ENCODE data around the gene BAIAP3.

Gene BAIAP3

DNA sequence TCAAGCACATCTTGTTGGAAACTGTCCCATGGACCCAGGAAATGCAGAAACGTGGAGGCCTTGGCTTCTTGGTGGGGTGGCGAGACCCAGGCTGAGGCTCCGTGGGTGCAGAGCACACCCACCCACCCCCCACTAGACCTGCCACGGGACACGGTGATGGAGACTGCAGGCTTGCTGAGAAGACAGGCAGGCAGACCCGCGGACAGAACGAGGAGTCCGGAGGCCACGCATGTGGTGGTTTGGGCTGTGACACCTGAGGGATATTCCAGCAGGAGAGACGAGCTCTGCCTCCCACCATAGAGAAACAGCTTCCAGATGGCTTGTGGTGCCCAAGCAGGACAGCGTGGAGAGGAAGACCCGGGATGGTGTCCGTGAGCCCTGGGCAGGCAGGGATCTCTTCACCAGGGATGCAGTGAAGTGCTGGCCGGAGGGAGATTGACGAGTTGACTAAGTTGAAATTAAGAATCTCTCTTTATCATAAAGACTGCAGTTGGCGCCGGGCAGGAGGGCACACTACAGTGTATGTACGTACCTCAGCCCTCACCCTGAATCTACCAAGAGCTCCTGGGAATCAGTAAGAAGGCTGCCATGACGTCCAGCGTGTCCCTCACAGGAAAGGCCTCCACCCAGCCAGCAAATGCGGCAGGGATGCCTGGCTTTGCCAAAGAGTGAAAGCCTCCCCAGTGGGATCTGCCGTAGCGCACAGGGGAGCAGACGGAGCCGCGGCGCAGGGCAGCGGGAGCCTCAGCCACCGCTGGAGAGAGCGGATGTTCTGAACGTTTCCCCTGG is 15.8 kb upstream of the BAIAP3 start:
- Mint-ChIP-seq H3K4me3 (no peak overlapping the region), H3K27ac (no peak overlapping the region), H3K36me3 (ENCODE audit: low read depth) (peaks cover 100% of the 10 kb centered on the region), H3K27me3 (no peaks in the 10 kb centered on the region), H3K4me1 (ENCODE audit: low read depth) (peaks cover 6% of the 10 kb centered on the region), H3K9me3 (no peaks in the 10 kb centered on the region)
- intact Hi-C loops (cut with micrococcal nuclease), result loop anchor here (10.0 kb wide), 1 partner anchor 87 kb away; no protein-coding TSS in a partner anchor

DNA sequence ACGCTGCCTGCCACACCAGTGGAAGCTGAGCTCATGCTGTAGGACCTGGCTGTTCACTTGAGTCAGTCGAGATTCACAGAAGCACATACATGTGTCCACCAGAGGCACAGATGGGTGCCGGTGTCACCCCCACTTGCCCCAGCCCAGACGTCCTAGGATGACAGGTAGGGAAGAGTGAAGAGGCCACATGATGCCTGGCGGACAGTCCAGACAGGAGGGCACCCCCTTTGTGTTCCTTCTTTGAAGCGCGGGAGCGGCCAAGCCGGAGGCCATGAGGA is 15.2 kb upstream of the BAIAP3 start:
- Mint-ChIP-seq H3K4me1 (ENCODE audit: low read depth) (peaks cover under 1% of the 10 kb centered on the region), H3K9me3 (no peaks in the 10 kb centered on the region), H3K36me3 (ENCODE audit: low read depth) (peaks cover 100% of the 10 kb centered on the region), H3K27me3 (no peaks in the 10 kb centered on the region), H3K27ac (no peak overlapping the region), H3K4me3 (no peak overlapping the region)
- intact Hi-C loops (cut with micrococcal nuclease), result loop anchor here (10.0 kb wide), 1 partner anchor 87 kb away; no protein-coding TSS in a partner anchor

DNA sequence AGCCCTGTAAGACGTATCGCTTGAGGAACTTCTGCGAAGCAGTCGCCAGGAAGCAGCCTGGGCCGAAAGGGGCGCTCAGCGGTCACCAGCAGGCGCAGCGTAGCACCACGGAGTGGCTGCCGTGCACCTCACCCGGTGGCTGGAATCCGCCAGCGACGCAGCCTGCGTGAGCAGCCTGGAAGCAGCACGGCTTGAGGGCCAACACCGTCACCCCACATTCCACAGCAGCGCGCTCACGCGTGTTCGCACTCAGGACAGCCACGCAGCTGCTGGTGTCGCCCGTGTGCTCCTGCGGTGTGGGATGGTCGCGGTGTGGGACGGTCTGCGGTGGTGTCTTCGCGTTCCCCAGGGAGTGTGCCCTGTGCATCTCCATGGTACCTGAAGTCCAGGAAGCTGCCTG is 14.4 kb upstream of the BAIAP3 start:
- intact Hi-C loops (cut with micrococcal nuclease), result loop anchor here (10.0 kb wide), 1 partner anchor 86 kb away; no protein-coding TSS in a partner anchor
- peaks cover 100% of the 10 kb centered on the region for H3K36me3 Mint-ChIP-seq (ENCODE audit: low read depth)
- no peaks in the 10 kb centered on the region for H3K4me1 Mint-ChIP-seq (ENCODE audit: low read depth)
- no peak overlapping the region for H3K4me3 Mint-ChIP-seq
- no peaks in the 10 kb centered on the region for H3K9me3 Mint-ChIP-seq
- no peak overlapping the region for H3K27ac Mint-ChIP-seq
- no peaks in the 10 kb centered on the region for H3K27me3 Mint-ChIP-seq

DNA sequence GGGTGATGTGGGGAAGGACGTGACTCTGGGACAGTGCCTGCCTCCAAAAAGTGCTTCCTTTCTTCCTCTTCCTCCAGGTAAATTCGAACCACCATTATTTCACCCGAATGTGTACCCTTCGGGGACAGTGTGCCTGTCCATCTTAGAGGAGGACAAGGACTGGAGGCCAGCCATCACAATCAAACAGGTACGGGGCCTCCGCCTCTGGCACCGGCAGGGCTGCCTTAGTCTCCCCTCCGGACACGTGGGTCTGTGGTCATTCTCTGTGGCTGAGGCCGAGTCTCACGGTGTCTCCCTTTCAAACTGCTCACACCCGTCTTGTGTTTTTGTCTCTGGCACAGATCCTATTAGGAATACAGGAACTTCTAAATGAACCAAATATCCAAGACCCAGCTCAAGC is 13.3 kb upstream of the BAIAP3 start:
- Mint-ChIP-seq H3K4me1 (ENCODE audit: low read depth) (no peaks in the 10 kb centered on the region), H3K9me3 (no peaks in the 10 kb centered on the region), H3K4me3 (no peak overlapping the region), H3K36me3 (ENCODE audit: low read depth) (peaks cover 100% of the 10 kb centered on the region), H3K27me3 (no peaks in the 10 kb centered on the region), H3K27ac (no peak overlapping the region)
- intact Hi-C loops (cut with micrococcal nuclease), result no loop called here

DNA sequence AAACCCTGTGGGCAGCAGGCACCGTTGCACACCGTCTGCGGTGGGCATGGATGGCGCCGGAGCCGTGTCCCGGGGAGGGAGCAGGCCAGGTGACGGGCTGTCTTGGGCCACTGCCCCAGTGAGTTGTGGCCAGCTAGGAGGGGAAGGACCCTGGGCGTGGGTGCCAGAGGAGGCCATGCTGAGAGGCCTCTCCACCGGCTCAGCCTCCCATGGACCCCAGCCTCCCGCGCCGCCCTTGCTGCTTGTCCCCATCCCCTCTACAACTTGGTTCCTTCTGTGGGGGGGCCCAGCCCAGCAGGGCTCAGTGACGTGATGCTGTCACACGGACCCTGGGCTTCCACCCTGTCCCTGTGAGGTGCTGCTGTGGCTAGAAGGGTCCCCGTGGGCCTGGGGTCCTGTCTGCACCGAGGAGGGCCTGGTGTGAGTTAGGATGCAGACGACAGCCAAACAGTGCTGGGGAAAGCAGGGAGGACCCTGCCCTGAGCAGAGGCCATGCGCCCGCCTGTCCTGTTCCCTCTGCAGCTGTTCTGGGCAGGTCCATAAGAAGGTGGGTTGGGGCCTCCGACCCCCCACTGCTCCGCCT is 12.7 kb upstream of the BAIAP3 start:
- intact Hi-C loops (cut with micrococcal nuclease), result no loop called here
- H3K4me3 Mint-ChIP-seq, result no peak overlapping the region
- H3K9me3 Mint-ChIP-seq, result no peaks in the 10 kb centered on the region
- no peaks in the 10 kb centered on the region for H3K27me3 Mint-ChIP-seq
- H3K4me1 Mint-ChIP-seq (ENCODE audit: low read depth), result no peaks in the 10 kb centered on the region
- no peak overlapping the region for H3K27ac Mint-ChIP-seq
- H3K36me3 Mint-ChIP-seq (ENCODE audit: low read depth), result peaks cover 100% of the 10 kb centered on the region

DNA sequence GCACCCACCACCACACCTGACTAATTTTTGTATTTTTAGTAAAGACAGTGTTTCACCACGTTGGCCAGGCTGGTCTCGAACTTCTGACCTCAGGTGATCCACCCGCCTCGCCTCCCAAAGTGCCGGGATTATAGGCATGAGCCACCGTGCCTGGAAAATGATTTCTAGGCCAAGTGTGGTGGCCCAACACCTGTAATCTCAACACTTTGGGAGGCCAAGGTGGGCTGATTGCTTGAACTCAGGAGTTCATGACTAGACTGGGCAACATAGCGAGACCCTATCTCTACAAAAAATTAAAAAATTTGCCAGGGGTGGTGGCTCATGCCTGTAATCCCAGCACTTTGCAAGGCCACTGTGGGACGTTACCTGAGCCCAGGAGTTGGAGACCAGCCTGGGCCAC is 11.0 kb upstream of the BAIAP3 start:
- Mint-ChIP-seq H3K4me3 (no peak overlapping the region), H3K27ac (no peak overlapping the region), H3K36me3 (ENCODE audit: low read depth) (peaks cover 84% of the 10 kb centered on the region), H3K4me1 (ENCODE audit: low read depth) (no peaks in the 10 kb centered on the region), H3K9me3 (no peaks in the 10 kb centered on the region), H3K27me3 (no peaks in the 10 kb centered on the region)
- intact Hi-C loops (cut with micrococcal nuclease), result no loop called here

DNA sequence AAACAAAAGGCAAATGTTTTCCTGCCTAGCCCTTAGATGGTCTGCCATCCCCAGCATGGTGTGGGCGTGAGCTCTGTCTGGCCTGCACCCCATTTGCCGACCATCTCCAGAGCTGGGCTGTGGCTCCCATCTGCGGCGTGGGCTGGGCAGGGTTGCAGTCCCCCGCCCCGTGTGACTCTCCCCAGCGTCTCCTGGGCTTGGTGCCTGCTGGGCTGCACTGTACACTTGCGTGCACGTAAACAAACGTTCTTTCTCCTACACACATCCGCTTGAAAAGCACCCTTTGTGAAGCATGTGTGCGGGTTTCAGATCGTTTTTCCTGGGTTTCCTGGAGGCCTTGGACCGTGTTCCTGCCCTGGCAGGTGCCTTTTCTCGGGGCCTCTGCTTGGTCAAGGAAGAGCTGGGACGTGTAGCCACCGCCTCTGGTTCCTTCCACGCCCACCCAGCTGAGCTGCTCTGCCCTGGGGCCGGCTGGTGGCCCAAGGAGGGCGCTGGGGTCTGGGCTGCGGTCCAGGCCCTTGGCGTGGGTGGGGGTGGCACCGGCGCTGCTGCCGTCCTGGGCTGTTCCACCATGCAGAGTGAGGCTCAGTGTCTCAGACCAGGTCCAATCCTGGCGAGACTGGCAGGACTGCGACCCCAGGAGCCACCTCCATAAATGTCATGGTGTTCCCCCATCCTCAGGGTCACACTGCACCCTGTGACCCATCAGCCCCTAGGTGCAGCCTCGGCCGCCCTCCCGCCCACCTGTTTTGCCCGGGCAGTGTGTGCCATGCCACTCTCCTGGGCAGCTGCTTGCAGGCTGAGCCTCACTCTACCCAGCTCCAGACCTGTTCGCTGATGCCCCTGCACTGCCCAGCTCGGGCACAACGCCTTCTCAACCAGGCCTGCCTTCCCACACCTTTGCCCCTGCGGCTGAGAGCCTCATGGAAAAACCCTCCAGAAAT is 9.9 kb upstream of the BAIAP3 start:
- Mint-ChIP-seq H3K4me1 (ENCODE audit: low read depth) (no peaks in the 10 kb centered on the region), H3K36me3 (ENCODE audit: low read depth) (peaks cover 73% of the 10 kb centered on the region), H3K4me3 (no peak overlapping the region), H3K9me3 (no peaks in the 10 kb centered on the region), H3K27ac (no peak overlapping the region), H3K27me3 (no peaks in the 10 kb centered on the region)
- intact Hi-C loops (cut with micrococcal nuclease), result no loop called here

DNA sequence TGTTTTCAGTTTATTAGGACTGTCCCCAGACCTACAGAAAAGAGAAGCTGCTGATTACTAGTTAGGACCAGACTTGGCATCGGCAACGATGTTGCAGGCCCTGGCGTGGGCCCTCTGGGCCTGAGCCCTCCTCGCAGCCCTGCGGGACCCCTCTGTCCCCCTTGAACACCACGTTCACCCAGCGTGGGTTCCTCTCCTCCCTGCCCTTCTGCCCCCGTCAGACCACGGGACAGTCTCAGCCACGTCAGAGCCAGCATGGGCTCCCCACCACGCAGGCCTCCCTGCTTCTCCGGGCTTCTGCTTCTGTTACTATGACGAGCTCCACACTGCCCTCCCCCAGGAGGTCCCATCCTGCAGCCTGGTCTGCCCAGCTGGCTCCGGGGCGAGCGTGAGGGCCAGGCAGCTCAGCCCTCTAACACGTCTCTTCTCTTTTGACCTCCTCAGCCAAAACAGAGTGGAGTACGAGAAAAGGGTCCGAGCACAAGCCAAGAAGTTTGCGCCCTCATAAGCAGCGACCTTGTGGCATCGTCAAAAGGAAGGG is 9.1 kb upstream of the BAIAP3 start:
- Mint-ChIP-seq H3K9me3 (no peaks in the 10 kb centered on the region), H3K36me3 (ENCODE audit: low read depth) (peaks cover 65% of the 10 kb centered on the region), H3K4me3 (no peak overlapping the region), H3K27ac (no peak overlapping the region), H3K4me1 (ENCODE audit: low read depth) (no peaks in the 10 kb centered on the region), H3K27me3 (no peaks in the 10 kb centered on the region)
- intact Hi-C loops (cut with micrococcal nuclease), result no loop called here

DNA sequence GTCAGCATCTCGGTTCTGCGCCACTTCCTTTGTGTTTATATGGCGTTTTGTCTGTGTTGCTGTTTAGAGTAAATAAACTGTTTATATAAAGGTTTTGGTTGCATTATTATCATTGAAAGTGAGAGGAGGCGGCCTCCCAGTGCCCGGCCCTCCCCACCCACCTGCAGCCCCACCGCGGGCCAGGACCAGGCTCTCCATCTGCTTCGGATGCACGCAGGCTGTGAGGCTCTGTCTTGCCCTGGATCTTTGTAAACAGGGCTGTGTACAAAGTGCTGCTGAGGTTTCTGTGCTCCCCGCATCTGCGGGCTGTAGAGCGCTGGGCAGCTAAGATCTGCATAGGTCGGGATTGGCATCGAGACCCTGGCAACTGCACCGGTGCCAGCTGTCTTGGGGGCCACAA is 8.2 kb upstream of the BAIAP3 start:
- H3K36me3 Mint-ChIP-seq (ENCODE audit: low read depth), result peaks cover 56% of the 10 kb centered on the region
- H3K4me1 Mint-ChIP-seq (ENCODE audit: low read depth), result no peaks in the 10 kb centered on the region
- intact Hi-C loops (cut with micrococcal nuclease), result no loop called here
- peaks cover 3% of the 10 kb centered on the region for H3K27me3 Mint-ChIP-seq
- no peaks in the 10 kb centered on the region for H3K9me3 Mint-ChIP-seq
- H3K27ac Mint-ChIP-seq, result no peak overlapping the region
- H3K4me3 Mint-ChIP-seq, result no peak overlapping the region

DNA sequence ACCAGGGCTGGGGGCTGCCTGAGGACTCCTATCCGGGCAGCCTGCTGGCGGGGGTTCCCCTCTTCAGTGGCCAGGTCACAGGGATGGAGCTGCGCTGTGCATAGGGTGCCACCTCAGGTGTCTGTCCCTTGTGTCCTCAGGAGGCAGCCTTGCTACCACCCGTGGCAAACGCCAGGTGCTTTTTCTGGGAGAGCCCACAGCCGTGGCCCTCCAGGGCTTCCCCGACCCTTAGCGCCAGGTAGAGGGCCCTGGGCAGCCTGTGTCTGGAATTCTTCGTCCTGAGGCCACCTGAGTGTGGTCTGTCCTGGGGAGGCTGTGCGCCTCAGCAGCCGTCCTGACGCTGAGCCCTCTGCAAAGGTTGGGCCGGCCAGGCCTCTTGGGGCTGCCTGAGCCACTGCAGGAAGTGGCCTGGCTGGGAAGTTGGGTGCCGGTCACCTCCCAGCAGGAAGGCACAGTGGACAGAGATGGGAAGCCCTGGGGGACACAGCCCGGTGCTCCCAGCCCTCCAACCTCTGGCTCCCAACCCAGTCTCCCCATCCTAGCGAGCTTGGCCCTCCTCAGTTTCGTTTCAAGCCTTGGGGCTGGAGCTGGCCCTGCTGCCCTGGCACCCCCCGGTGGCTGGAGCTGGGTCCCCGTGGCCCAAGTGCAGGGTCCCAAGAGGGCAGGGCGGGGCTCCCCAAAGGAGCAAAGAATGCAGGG is 7.6 kb upstream of the BAIAP3 start:
- Mint-ChIP-seq H3K27me3 (peaks cover 8% of the 10 kb centered on the region), H3K27ac (no peak overlapping the region), H3K36me3 (ENCODE audit: low read depth) (peaks cover 50% of the 10 kb centered on the region), H3K9me3 (no peaks in the 10 kb centered on the region), H3K4me3 (no peak overlapping the region), H3K4me1 (ENCODE audit: low read depth) (no peaks in the 10 kb centered on the region)
- intact Hi-C loops (cut with micrococcal nuclease), result no loop called here

DNA sequence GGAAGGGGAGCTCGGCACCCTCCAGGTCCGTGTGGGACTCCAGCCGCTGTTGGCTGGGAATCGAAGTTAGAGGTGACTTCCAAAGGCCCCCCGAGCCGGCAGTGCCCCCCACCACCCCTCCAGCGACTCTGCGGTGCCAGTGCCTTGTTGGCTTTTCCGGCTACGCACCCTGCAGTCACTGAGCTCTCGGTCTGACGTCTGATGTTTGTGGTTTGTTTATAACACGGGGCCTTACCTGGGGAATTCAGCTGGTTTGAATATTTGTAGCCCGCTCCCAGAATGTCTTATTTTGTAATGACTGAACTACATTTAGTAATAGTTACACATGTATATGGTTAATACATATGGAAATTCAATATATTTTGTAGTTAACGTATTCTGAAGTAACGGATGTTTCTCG is 7.1 kb upstream of the BAIAP3 start:
- Mint-ChIP-seq H3K27ac (no peak overlapping the region), H3K4me1 (ENCODE audit: low read depth) (peaks cover 3% of the 10 kb centered on the region), H3K36me3 (ENCODE audit: low read depth) (peaks cover 44% of the 10 kb centered on the region), H3K4me3 (no peak overlapping the region), H3K9me3 (no peaks in the 10 kb centered on the region), H3K27me3 (peaks cover 13% of the 10 kb centered on the region)
- intact Hi-C loops (cut with micrococcal nuclease), result no loop called here

DNA sequence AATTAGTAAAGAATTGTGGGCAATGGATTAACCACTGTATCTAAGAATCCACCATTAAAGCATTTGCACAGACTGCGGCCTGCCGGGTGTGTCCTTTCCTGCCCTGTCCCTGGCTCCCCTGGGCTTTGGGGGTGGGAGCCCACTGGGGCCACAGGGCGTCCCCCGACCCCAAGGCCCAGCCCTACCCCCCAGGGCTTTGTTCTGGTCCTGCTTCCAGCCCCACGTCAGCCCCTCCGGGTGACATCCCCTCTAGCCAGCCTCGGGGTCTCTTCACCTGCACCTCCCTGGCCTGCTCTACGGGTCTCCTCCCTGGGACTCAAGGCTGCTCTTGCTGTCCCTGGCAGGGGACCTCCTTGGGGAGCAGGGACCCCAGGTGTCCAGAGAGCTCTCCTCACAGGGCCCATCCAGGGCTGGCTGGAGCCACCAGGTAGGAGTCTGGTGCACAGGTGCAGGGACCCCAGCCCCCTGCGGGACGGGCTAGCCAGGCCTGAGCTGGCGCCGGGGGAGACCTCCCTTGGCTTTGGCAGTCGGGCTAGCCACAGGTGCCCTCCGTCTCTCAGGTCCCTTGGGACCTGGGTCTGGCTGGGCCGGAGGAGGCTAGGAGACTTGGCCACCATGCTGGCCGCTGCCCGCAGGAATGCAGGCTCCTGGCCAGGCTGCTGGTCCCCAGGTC is 6.4 kb upstream of the BAIAP3 start:
- no peak overlapping the region for H3K4me3 Mint-ChIP-seq
- peaks cover 10% of the 10 kb centered on the region for H3K4me1 Mint-ChIP-seq (ENCODE audit: low read depth)
- no peak overlapping the region for H3K27ac Mint-ChIP-seq
- H3K36me3 Mint-ChIP-seq (ENCODE audit: low read depth), result peaks cover 38% of the 10 kb centered on the region
- peaks cover 20% of the 10 kb centered on the region for H3K27me3 Mint-ChIP-seq
- intact Hi-C loops (cut with micrococcal nuclease), result no loop called here
- H3K9me3 Mint-ChIP-seq, result no peaks in the 10 kb centered on the region

DNA sequence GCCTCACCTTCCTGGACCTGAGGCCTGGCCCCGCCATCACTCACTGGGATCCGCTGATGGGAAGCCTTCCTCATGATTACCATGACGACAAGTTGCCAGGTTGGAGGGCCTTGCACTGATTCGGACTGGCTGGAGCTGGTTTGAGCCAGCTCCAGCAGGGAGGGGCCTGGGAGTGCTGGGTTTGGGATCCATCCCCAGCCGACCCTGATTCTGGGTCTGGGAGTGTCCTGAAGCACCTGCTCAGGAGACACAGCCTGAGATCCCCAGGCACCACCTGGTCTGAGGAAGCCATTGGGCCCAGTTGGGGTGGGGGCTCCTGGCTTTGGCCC is 5.9 kb upstream of the BAIAP3 start:
- peaks cover 25% of the 10 kb centered on the region for H3K27me3 Mint-ChIP-seq
- H3K36me3 Mint-ChIP-seq (ENCODE audit: low read depth), result peaks cover 33% of the 10 kb centered on the region
- H3K4me3 Mint-ChIP-seq, result no peak overlapping the region
- H3K27ac Mint-ChIP-seq, result no peak overlapping the region
- peaks cover 15% of the 10 kb centered on the region for H3K4me1 Mint-ChIP-seq (ENCODE audit: low read depth)
- intact Hi-C loops (cut with micrococcal nuclease), result no loop called here
- no peaks in the 10 kb centered on the region for H3K9me3 Mint-ChIP-seq
